Fibroblast of villous mesenchyme (primary cell): Measurements from ENCODE around the gene LIMCH1. TPM values are rescaled to one million over a fixed set of nuclear protein-coding genes. Genes with fewer than 3 reads are reported as not detected.

Source experiments
- DNase-seq: peaks from one replicate; pipeline ENCODE4 v3.0.0-alpha.2; 2010; ENCODE audit warnings: low read depth
- H3K4me3 ChIP-seq: 2 replicates; pipeline ENCODE4 v1.5.1; 2011; ENCODE audit warnings: low read depth, mild to moderate bottlenecking, low read length
- total RNA-seq: library from RNA; depleted of rRNA; stranded (reverse); fragments of >200 nt; gene quantifications from 2 replicates; pipeline ENCODE4 v1.2.3, GENCODE V29; 2012
- TF ChIP-seq, protein P1 (sequence below): IDR thresholded peaks from 2 replicates; pipeline ENCODE4 v1.5.1; 2012; ENCODE audit warnings: low read depth, mild to moderate bottlenecking, low read length; ENCODE audit not compliant: insufficient read depth

The LIMCH1 gene
- total RNA-seq, 1 donor: 3.9 TPM

DNA sequence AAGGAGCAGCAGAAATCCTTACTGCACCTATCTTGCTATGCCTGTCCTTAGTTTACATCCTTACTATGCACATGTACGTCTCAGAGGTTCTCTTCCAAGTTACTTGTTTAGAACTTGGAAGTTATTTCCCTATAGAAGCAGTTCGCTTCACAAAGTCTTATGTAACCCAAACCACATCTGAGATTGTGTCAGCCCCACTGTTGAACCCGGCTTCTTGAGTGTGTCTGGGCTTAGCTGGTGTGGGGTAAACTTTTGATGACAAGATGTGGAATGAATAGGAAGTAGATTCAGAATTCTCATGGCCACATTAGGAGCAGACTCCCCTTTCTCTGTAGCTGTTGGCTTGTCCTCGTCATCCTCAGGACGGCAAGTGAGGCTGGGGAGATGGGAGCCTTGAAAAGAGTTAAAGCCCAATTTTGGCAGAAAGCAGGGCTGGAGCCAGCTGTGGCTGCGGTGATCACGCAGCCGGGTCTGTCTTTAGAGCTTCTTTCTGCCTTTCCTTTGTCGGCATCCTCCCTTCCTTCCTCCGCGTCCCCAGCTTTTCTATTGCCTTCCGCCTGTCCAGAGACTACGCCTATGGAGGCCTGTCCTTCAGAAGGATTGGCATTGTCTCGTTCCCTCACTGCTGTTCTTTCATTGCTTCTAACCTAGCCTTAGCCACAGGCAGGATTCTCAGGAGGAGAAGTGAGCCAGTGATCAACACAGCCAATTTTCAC lies 23.0 kb upstream of the LIMCH1 start:
- DNase-seq: no peak
- H3K4me3 ChIP-seq: no peak overlapping the region
- TF ChIP-seq, protein P1, sequence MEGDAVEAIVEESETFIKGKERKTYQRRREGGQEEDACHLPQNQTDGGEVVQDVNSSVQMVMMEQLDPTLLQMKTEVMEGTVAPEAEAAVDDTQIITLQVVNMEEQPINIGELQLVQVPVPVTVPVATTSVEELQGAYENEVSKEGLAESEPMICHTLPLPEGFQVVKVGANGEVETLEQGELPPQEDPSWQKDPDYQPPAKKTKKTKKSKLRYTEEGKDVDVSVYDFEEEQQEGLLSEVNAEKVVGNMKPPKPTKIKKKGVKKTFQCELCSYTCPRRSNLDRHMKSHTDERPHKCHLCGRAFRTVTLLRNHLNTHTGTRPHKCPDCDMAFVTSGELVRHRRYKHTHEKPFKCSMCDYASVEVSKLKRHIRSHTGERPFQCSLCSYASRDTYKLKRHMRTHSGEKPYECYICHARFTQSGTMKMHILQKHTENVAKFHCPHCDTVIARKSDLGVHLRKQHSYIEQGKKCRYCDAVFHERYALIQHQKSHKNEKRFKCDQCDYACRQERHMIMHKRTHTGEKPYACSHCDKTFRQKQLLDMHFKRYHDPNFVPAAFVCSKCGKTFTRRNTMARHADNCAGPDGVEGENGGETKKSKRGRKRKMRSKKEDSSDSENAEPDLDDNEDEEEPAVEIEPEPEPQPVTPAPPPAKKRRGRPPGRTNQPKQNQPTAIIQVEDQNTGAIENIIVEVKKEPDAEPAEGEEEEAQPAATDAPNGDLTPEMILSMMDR: no peak

DNA sequence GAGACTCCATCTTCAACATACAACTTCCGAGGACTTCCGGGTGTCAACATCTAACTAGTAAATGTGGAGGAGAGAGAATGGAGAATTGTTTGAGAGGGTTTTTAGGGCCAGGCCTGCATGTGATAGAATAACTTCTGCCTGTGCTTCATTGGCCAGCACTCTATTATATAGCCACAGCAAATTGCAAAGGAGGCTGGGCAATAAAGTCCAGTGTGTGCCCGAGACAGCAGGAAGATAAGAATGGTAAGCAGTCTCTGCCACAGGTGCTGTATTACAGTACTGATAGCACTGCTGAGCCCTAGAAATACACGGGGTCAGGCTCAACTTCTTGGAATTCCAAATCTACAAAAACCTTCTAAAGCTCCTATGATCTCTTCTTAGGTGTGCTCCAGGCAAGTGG lies 20.8 kb upstream of the LIMCH1 start:
- no peak overlapping the region for H3K4me3 ChIP-seq
- no peak for DNase-seq
- TF ChIP-seq, protein P1: no peak

DNA sequence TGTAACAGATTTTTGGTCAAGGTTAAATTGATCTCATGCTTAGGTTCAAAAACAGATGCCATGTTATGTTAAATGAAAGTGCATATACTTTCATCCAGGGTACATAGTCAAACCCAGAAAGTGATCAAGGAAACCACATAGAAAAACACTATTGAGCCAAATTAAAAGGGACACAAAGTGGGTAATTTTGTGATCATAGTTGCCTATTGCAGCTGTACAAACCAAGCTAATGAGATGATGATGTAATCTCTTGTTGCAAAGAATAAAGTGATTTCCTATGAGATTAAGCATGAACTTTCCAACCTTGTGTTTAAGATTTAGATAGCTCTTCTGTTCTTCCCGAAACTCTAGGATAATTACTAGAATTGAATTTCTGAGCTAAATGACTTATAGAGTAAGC lies 20.2 kb upstream of the LIMCH1 start:
- DNase-seq: no peak
- H3K4me3 ChIP-seq: no peak overlapping the region
- TF ChIP-seq, protein P1: no peak

DNA sequence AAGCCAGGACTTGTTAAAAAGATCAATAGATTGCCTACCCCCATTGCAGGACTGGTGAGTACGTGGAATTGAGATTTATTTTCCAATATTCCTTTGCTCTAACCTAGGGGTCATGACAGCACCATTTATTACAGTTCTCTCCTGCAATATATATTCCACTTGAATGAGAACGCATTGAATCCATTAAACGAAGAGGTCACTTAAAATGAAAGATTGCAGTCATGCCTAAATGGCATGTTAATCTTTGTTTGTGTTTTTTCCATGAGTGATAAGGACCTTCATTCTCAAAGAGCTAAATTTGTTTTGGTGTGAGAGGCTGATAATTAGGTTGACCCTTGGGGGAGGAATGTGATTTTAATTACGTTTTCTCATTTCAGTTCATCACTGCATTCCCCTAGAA lies 13.5 kb upstream of the LIMCH1 start:
- no peak for DNase-seq
- no peak overlapping the region for H3K4me3 ChIP-seq
- TF ChIP-seq, protein P1: no peak

DNA sequence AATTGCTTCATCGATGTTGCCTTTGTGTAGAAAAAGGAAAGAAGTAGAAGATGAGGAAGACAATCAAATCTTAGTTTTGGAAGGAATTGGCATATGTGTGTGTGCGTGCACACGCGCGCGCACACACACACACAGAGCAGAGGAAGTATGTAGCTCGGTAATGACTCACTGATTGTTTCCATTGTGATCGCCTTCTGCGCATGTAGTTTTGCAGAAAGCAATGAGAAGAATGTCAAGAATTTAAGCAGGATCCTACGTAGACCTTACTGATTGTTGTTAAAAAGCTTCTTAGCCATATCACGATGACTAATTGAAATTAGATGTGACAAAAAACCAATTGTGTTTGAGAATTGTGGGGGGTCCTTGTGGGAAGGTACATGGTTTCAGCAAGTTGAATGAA lies 12.8 kb upstream of the LIMCH1 start:
- TF ChIP-seq, protein P1: no peak
- H3K4me3 ChIP-seq: no peak overlapping the region
- DNase-seq: peak; percentile 42

DNA sequence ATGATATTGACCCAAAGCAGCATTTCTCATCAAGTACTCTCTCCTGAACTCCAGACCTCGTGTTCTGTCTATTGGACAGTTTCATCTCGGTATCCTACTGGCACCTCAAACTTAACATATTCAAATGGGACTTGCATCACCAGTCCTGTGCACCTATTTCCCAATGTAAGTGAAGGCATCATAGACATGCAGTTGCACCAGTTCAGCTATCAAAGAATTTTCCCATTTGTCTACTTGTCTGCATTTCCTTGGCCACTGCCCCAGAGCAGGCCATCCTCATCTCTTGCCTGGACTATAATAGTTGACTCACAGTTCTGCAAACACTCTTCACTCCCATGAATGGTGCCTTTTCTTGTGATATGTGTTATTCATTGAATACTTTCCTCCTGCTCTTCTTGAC lies 11.3 kb upstream of the LIMCH1 start:
- no peak for DNase-seq
- no peak overlapping the region for H3K4me3 ChIP-seq
- TF ChIP-seq, protein P1: no peak

DNA sequence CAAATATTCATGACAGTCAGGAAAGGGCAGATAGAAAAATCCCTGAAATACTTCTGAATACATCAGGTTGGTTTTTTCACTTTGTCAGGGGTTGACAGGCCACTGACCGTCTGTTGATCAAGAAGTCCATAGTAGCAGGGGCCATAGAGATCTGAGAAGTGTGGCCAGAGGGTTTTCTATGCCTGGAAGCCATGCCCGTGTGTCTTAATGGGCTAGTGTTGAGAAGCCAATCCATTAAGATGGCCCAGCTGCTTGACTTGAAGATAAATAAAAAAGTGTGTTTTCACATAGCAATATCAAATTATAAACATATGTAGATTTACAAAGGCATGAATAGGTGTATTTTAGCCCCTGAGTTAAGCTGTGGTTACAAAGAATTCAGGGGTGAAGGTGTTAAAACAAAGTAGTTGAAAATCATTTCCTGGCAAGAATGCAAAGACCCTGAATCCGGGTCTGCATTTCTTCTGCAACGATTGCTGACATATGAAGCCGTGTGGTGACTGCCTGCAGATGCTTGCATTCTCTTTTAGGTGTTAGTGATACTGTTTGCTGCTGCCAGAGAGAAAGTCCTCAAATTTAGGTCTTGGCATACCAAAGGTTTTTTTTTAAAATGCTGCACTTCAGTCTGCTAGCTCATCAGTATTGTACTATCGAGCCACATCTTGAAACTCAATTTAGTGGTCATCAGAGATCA lies 9.3 kb upstream of the LIMCH1 start:
- TF ChIP-seq, protein P1: no peak
- no peak overlapping the region for H3K4me3 ChIP-seq
- DNase-seq: peak; percentile 10
